Lower lobe of right lung (tissue), 2 donors: Measurements from ENCODE around the gene GRIA1. TPM values are rescaled to one million over a fixed set of nuclear protein-coding genes. Genes with fewer than 3 reads are reported as not detected.
"Not testable (repeated sequence)": the region's sequence is repeated elsewhere in the genome, so short reads cannot be mapped to it uniquely, and the experiment has no call there.

ENCODE experiments used
- ATAC-seq, 2 donors: fragments of 200-7000 bp; cut with Tn5 transposase; one replicate each; pipeline ENCODE4 v1.9.1; 2020 to 2022; ENCODE audit warnings: mild to moderate bottlenecking in 2 of 2, moderate library complexity in 2 of 2
- DNase-seq: peaks from one replicate; pipeline ENCODE4 v3.0.0-alpha.2; 2020
- H3K27ac ChIP-seq: fragments of 200-600 bp; one replicate; pipeline ENCODE4 v1.8.0; 2022
- H3K27me3 ChIP-seq: fragments of 200-600 bp; one replicate; pipeline ENCODE4 v1.8.0; 2022; ENCODE audit warnings: low read depth
- H3K36me3 ChIP-seq: fragments of 200-600 bp; one replicate; pipeline ENCODE4 v1.8.0; 2022; ENCODE audit warnings: mild to moderate bottlenecking
- H3K4me1 ChIP-seq: fragments of 200-600 bp; one replicate; pipeline ENCODE4 v1.8.0; 2022
- H3K4me3 ChIP-seq: fragments of 200-600 bp; one replicate; pipeline ENCODE4 v1.8.0; 2022; ENCODE audit warnings: mild to moderate bottlenecking
- H3K9me3 ChIP-seq: fragments of 200-600 bp; one replicate; pipeline ENCODE4 v1.8.0; 2022
- intact Hi-C: fragments of 100-400 bp; cut with DNase I; formaldehyde crosslinking; loops from one replicate; pipeline ENCODE4 v1.11.0; 2022
- total RNA-seq: library from RNA; stranded (reverse); fragmentation: NEBNext Ultra II Directional; extraction: Animal tissue kit (Norgen Biotek cat#: 25700); gene quantifications from one replicate; pipeline ENCODE4 v1.2.1, GENCODE V29; 2021
- TF ChIP-seq, protein P1 (sequence below): fragments of 200-600 bp; IDR thresholded peaks from one replicate; pipeline ENCODE4 v1.8.0; 2022; ENCODE audit warnings: antibody characterized with exemption, mild to moderate bottlenecking
- donor health status: DM: no; HTN: yes; CAD: no; lungs with severe emphysema.

GRIA1 gene
- total RNA-seq, 1 donor from 2014 or later: 10.3 TPM

DNA sequence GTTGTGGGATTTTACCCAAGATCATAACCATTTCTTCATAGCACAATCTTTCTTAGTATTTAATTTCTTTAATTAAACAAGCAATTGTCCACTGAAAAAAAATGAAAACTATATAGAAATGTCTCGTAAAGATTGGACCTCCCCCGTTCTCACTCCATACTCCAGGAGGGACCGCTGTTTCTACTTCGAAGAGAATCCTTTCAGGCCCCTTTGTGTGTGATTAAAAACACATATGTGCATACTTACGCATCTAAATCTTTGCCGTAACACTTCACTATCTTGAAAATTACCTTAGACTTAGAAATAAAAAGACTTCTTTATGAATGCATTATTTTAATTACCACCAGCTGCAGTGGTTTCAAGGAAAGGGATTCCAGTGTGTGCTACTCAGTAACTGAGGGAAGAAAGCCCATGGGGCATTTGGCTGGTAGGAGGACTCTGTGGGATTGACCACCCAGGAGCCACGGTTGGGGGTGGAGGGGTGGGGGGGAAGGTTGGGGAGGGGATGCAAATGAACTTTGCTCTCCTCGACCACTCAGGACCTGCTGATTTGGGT, 339.1 kb downstream of the GRIA1 start:
- intact Hi-C loops: no loop called here
- DNase-seq: no peak

GRCh38 chr5:153831973-153832372, 341.5 kb downstream of the GRIA1 start:
- no peaks in the 10 kb centered on the region for H3K27me3 ChIP-seq
- no peak overlapping the region for H3K4me3 ChIP-seq
- no peak overlapping the region for H3K27ac ChIP-seq
- TF ChIP-seq, protein P1, sequence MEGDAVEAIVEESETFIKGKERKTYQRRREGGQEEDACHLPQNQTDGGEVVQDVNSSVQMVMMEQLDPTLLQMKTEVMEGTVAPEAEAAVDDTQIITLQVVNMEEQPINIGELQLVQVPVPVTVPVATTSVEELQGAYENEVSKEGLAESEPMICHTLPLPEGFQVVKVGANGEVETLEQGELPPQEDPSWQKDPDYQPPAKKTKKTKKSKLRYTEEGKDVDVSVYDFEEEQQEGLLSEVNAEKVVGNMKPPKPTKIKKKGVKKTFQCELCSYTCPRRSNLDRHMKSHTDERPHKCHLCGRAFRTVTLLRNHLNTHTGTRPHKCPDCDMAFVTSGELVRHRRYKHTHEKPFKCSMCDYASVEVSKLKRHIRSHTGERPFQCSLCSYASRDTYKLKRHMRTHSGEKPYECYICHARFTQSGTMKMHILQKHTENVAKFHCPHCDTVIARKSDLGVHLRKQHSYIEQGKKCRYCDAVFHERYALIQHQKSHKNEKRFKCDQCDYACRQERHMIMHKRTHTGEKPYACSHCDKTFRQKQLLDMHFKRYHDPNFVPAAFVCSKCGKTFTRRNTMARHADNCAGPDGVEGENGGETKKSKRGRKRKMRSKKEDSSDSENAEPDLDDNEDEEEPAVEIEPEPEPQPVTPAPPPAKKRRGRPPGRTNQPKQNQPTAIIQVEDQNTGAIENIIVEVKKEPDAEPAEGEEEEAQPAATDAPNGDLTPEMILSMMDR: no peak
- H3K4me1 ChIP-seq: no peaks in the 10 kb centered on the region
- DNase-seq (no peak), ATAC-seq (no peak)
- intact Hi-C loops: no loop called here
- H3K9me3 ChIP-seq: no peaks in the 10 kb centered on the region
- H3K36me3 ChIP-seq: no peaks in the 10 kb centered on the region

More for the DNA sequence above, 339.1 kb downstream of the GRIA1 start:
- Histone ChIP-seq H3K9me3 (no peaks in the 10 kb centered on the region), H3K27me3 (no peaks in the 10 kb centered on the region), H3K27ac (no peak overlapping the region), H3K36me3 (no peaks in the 10 kb centered on the region), H3K4me1 (no peaks in the 10 kb centered on the region), H3K4me3 (no peak overlapping the region)
- TF ChIP-seq, protein P1: no peak
- ATAC-seq: no peak

DNA sequence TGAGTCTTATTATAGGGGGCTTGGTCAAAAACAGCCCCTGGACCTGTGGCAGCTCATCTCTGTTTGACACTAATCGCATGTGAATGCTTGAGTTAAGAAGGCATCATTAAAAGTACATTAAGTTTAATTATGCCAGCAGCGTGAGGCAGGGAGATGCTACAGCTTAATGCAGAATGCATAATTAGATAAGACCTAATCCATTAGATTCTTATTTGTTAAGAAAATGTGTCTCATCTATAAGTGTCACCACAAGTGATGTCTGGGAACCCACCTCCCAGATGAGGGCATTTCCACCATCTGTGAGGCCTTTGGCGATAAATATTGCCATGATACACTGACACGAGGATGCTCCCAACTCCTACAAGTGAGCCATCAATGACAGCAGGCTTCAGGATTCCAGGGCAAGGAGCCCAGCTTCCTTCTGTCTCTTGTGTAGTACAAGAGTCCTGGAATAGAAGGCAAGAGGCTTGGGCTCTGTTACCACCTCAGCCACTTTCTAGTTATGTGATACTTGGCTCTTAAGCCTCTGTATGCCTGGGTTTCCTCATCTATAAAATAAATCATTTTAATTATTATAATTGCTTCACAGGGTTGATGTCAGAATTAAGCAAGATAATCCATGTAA, 345.5 kb downstream of the GRIA1 start:
- H3K36me3 ChIP-seq: no peaks in the 10 kb centered on the region
- DNase-seq (no peak), ATAC-seq (no peak)
- no peak overlapping the region for H3K27ac ChIP-seq
- no peaks in the 10 kb centered on the region for H3K27me3 ChIP-seq
- intact Hi-C loops: no loop called here
- H3K4me3 ChIP-seq: no peak overlapping the region
- TF ChIP-seq, protein P1: no peak
- H3K9me3 ChIP-seq: no peaks in the 10 kb centered on the region
- no peaks in the 10 kb centered on the region for H3K4me1 ChIP-seq

GRCh38 chr5:153849303-153850113, 359.0 kb downstream of the GRIA1 start:
- H3K27me3 ChIP-seq, H3K27ac ChIP-seq, H3K9me3 ChIP-seq, intact Hi-C loops, ATAC-seq, H3K36me3 ChIP-seq, H3K4me1 ChIP-seq, H3K4me3 ChIP-seq, DNase-seq: not testable (repeated sequence)

- no peak for ATAC-seq
- Histone ChIP-seq H3K36me3 (no peaks in the 10 kb centered on the region), H3K27me3 (no peaks in the 10 kb centered on the region), H3K4me1 (no peaks in the 10 kb centered on the region), H3K27ac (no peak overlapping the region), H3K9me3 (no peaks in the 10 kb centered on the region), H3K4me3 (no peak overlapping the region)
- TF ChIP-seq, protein P1: no peak
- no peak for DNase-seq
- intact Hi-C loops: no loop called here
These were observed 369.9 kb downstream of the GRIA1 start for GRCh38 chr5:153860195-153860886.

- DNase-seq, H3K4me3 ChIP-seq, H3K4me1 ChIP-seq, ATAC-seq, intact Hi-C loops, H3K27me3 ChIP-seq, H3K27ac ChIP-seq, H3K9me3 ChIP-seq, H3K36me3 ChIP-seq: not testable (repeated sequence)
These were observed 372.4 kb downstream of the GRIA1 start for GRCh38 chr5:153862906-153863305.
